Peyer's patch (tissue), 4 donors: ENCODE results near the gene TMEM123. TPM values are rescaled to one million over a fixed set of nuclear protein-coding genes. Genes with fewer than 3 reads are reported as not detected.
A peak's percentile ranks its signal among the peaks of the same experiment; 100 is the strongest.

Experiments
- DNase-seq, 3 donors: peaks; one replicate each; pipeline ENCODE4 v3.0.0-alpha.2; 2017 to 2019
- H3K27ac ChIP-seq, 4 donors: fragments of 200-600 bp; sonication (generic); one replicate each; pipeline ENCODE4 v1.5.1; 2016 to 2019
- H3K27me3 ChIP-seq, 2 donors: fragments of 200-600 bp; sonication (generic); one replicate each; pipeline ENCODE4 v1.5.1; 2019
- H3K36me3 ChIP-seq, 3 donors: fragments of 200-600 bp; sonication (generic); one replicate each; pipeline ENCODE4 v1.5.1; 2016 to 2019
- H3K4me1 ChIP-seq, 4 donors: fragments of 200-600 bp; sonication (generic); one replicate each; pipeline ENCODE4 v1.5.1; 2016 to 2019
- H3K4me3 ChIP-seq, 4 donors: fragments of 200-600 bp; sonication (generic); 1 replicate in 3 of 4; 2 replicates in 1 of 4; pipeline ENCODE4 v1.5.1; 2016 to 2019; ENCODE audit warnings: mild to moderate bottlenecking in 1 of 4
- H3K9me3 ChIP-seq, 4 donors: fragments of 200-600 bp; sonication (generic); one replicate each; pipeline ENCODE4 v1.5.1; 2016 to 2019; ENCODE audit warnings: mild to moderate bottlenecking in 1 of 4
- CTCF ChIP-seq, 6 experiments: fragments of 450-650 bp in 4 of 6; fragments of 200-600 bp in 2 of 6; sonication (generic) in 1 of 6; IDR thresholded peaks; one replicate each; pipeline ENCODE4 v1.5.1; 2017 to 2019; ENCODE audit warnings: antibody characterized with exemption in 6 of 6, mild to moderate bottlenecking in 3 of 6, moderate library complexity in 1 of 6
- POLR2A ChIP-seq, 2 donors: fragments of 450-650 bp; IDR thresholded peaks; one replicate each; pipeline ENCODE4 v1.5.1; 2017; ENCODE audit warnings: antibody characterized with exemption in 2 of 2, mild to moderate bottlenecking in 2 of 2, moderate library complexity in 2 of 2
- total RNA-seq, 4 donors: library from RNA; depleted of rRNA; stranded (reverse); fragments of >200 nt; gene quantifications; one replicate each; pipeline ENCODE4 v1.1.0, GENCODE V29; 2016

Gene TMEM123
- total RNA-seq, 4 donors from 2014 or later = 36.1 to 78.4 (median 54.5) TPM

- Histone ChIP-seq H3K36me3 (no peaks in the 10 kb centered on the region), H3K4me1 (peaks cover 0 to 15% (median 4%) of the 10 kb centered on the region in 4 donors), H3K9me3 (no peaks in the 10 kb centered on the region), H3K4me3 (no peak overlapping the region), H3K27me3 (no peaks in the 10 kb centered on the region), H3K27ac (no peak overlapping the region)
- DNase-seq = no peak
- no peak for TF ChIP-seq CTCF (IDR thresholded peaks at IDR 0.05)
- no peak for TF ChIP-seq POLR2A (IDR thresholded peaks at IDR 0.05)
These were observed 26.2 kb upstream of the TMEM123 start for GRCh38 chr11:102478673-102479299.

GRCh38 chr11:102476812-102477211 lies 24.2 kb upstream of the TMEM123 start:
- Histone ChIP-seq H3K27ac (peak overlapping the region in 3 of 4 donors; percentile 9 to 56 (median 43)), H3K9me3 (no peaks in the 10 kb centered on the region), H3K36me3 (no peaks in the 10 kb centered on the region), H3K4me3 (no peak overlapping the region), H3K27me3 (no peaks in the 10 kb centered on the region), H3K4me1 (peaks cover 0 to 15% (median 4%) of the 10 kb centered on the region in 4 donors)
- peak in 2 of 3 donors; percentile 63 to 83 for DNase-seq
- TF ChIP-seq POLR2A (IDR thresholded peaks at IDR 0.05) (no peak), CTCF (IDR thresholded peaks at IDR 0.05) (no peak)

- Histone ChIP-seq H3K27me3 (no peaks in the 10 kb centered on the region), H3K27ac (peak overlapping the region in 2 of 4 donors; percentile 4 to 43), H3K4me1 (peaks cover 0 to 15% (median 4%) of the 10 kb centered on the region in 4 donors), H3K36me3 (no peaks in the 10 kb centered on the region), H3K4me3 (no peak overlapping the region), H3K9me3 (no peaks in the 10 kb centered on the region)
- no peak for DNase-seq
- TF ChIP-seq CTCF (IDR thresholded peaks at IDR 0.05) = no peak
- no peak for TF ChIP-seq POLR2A (IDR thresholded peaks at IDR 0.05)
These were observed 23.5 kb upstream of the TMEM123 start for GRCh38 chr11:102476069-102476468.

GRCh38 chr11:102473543-102473942 lies 21.0 kb upstream of the TMEM123 start:
- Histone ChIP-seq H3K27ac (peak overlapping the region in 3 of 4 donors; percentile 6 to 58 (median 48)), H3K4me3 (no peak overlapping the region), H3K27me3 (no peaks in the 10 kb centered on the region), H3K9me3 (no peaks in the 10 kb centered on the region), H3K4me1 (peaks cover 0 to 15% (median 4%) of the 10 kb centered on the region in 4 donors), H3K36me3 (no peaks in the 10 kb centered on the region)
- DNase-seq = peak in 2 of 3 donors; percentile 75 to 86
- no peak for TF ChIP-seq POLR2A (IDR thresholded peaks at IDR 0.05)
- TF ChIP-seq CTCF (IDR thresholded peaks at IDR 0.05) = no peak

- H3K4me3 ChIP-seq = no peak overlapping the region
- no peak overlapping the region for H3K27ac ChIP-seq
- no peak for DNase-seq
- TF ChIP-seq CTCF (IDR thresholded peaks at IDR 0.05) (no peak), POLR2A (IDR thresholded peaks at IDR 0.05) (no peak)
- no peaks in the 10 kb centered on the region for H3K9me3 ChIP-seq
- H3K4me1 ChIP-seq = peaks cover 0 to 13% (median 7%) of the 10 kb centered on the region in 4 donors
- no peaks in the 10 kb centered on the region for H3K36me3 ChIP-seq
- H3K27me3 ChIP-seq = no peaks in the 10 kb centered on the region
These were observed 19.6 kb upstream of the TMEM123 start for GRCh38 chr11:102472127-102472526.
